ENCODE measurements around the gene RGS19.

RGS19 gene

DNA sequence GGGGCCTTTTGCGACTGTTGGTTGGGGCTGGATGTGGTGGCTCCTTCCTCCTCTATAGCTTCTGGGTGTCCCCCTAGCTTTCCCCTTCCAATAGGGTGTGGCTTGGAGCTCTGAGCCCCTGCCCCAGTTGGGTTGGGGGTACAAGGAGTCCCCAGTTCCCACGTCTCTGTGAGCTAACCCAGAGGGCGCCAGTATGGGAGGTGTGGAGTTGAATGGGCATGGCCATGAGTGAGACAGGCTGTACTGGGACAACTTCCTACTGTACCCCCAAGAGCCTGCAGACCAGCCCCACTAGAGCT, 42.2 kb downstream of the RGS19 start:
- DNase-seq (ENCODE audit: low read depth in 4 of 4, low spot score in 1 of 4): no peak

DNA sequence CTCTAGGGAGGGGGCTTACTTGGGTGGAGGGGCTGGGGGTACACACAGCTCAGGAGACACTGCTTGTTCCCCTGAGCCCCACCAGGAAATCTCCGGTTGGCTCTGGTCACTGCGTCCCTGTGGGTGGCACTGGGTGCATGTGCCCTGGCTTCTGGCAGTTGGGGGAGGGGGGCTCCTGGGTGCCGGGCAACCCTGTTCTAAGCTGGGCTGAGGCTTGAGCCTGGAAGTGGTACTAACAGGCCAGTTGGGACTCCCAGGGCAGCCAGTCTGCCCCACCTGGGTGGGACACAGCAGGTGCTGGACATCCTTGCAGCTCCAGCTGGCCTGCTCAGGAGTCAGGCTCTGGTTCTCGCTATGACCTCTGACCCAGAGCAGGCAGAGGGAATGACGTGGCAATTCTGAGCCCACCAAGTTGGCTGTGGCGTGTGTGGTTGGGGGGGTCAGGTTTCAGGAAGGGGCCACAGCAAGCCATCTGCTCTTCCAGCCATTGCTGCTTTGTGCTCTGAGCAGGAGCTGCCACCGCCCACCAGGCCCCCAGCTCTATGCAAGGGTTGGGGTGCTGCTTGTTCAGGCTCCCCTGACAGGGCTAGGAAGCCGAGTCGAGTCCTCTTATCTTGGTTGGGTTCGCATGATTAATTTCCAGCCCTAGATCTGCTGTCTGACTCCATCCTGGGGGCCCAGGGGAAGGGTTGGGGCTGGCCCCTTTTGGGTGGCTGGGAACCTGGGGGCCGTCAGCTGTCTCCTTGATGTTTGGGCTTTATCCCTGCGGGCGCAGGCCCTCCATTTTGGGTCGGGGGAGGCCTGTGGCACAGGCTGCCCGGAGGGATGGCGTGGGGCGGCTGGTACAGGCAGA, 42.7 kb downstream of the RGS19 start:
- DNase-seq (ENCODE audit: low read depth in 4 of 4, low spot score in 1 of 4): no peak

DNA sequence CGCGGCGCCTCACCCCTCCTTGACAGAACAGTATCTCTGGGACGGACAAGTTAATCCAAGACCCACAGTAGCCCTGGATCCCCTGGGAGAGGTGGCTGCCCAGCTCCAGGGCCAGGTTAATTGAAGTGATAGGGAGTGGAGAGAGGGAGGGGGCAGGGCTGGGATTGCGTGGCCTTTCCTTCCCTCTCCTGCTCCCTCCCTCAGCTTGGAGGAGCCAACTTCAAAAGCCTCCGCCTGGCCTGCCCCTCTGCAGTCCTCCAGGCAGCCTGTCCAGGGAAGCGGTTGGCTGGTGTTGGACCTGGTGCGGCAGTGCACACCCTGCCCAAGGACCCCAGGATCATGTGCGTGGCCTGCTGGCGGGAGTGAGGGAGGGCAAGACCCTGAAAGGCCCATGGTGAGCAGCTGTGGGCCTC, 43.4 kb downstream of the RGS19 start, which contains the start of gene C20orf204:
Gene C20orf204 (plus strand): TSS at position 250 of the 413 bp plus-strand sequence. CDS start 142 bp downstream, at position 392.
- DNase-seq (ENCODE audit: low read depth in 4 of 4, low spot score in 1 of 4): no peak

DNA sequence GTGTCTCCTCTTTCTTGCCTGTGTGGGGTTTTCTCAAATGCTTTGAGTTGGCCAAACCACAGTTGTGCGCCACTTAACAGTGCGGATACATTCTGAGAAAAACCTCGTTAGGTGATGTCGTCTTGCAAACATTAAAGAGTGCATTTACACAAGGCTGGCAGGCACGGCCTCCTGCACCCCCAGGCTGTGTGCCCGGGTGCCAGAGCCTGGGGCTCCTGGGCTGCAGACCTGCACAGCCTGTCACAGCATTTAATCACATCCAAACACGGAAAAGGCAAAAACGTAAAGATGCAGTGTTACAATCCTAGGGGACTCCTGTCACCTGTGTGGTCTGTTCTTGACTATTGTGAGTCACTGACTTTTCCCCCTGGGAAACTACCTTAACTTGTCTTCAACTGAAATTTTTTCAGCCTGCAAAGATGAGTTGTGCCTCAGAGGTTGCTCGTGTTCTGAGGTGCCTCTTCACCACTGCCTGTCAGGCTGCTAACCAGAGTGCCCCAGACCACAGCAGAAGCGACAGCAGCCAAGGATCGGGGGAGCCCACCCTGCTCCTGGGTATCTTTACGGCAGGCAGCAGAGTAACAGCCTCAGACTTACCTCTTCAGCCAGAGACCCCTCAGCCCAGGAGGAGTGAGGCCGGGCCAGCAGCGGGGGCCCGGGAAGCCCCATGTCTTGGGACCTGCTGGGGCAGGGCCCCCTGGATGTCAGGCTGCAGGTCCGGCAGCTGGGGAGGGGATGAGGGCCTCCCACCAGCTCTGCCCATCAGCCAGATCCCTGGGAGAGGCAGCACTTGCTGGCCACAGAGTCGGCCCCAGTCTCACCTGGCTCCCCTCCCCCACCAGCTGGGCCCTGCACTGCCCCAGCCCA, 44.0 kb downstream of the RGS19 start:
- DNase-seq (ENCODE audit: low read depth in 4 of 4, low spot score in 1 of 4): no peak

DNA sequence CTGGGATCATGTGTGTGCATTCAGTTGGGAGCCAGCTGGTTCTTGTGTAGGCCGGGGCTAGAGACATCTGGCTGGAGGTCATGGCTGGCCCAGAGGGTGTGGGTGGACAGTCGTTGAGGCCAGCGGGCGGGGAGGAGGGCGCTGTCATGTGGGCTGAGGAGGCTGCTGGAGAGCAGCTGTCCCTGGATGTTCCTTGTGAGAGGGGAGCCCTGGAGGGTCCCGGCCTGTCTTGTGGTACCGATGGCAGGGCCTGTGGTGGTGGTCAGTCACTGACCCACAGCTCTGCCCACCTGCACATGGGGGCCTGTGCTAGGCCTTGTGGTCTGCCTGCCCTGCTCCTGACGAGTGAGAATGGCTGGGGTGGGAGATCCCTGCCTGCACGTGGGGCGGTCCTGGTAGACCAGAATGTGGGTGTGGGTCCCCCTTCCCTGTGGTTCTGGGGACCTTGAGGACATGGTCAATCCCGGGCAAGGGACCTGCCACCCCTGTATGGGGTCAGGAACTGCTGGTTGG, 45.3 kb downstream of the RGS19 start:
- DNase-seq (ENCODE audit: low read depth in 4 of 4, low spot score in 1 of 4): no peak

DNA sequence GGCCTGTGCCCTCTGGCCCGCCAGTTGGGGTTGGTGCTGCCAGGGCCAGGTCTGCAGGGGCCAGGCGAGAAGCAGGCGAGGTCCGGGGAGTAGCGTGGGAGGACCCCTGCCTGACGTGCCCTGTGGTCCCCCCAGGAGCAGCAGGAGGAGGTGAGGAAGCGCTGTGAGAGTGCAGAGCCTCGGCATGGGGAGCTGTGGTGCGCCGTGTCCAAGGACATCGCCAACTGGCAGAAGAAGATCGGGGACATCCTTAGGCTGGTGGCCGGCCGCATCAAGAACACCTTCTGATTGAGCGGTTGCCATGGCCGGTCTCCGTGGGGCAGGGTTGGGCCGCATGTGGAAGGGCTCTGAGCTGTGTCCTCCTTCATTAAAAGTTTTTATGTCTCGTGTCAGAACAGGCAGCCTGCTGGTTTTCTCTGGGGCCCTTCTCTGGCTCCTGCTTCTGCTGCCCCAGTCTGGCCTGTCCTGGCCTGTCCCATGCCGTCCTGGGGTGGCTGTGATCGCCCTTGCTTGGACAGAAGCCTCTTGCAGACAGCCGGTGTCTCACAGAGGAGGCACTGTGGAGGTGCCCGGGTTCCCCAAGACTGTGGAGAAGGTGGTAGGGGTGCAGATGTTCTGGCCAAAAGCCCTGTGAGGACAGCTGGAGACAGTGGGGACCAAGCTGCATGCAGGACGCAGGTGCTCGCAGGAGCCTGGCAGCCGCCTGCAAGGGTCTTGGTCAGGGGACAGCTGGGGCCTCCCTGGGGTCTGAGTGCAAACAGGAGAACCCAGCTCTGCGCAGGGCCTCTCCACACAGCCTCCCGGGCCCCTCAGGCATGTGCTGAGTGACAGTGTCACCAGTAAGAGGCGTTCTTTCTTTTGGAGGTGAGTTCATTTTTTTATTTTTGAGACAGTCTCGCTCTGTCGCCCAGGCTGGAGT, 46.4 kb downstream of the RGS19 start:
- no peak for DNase-seq (ENCODE audit: low read depth in 4 of 4, low spot score in 1 of 4)

DNA sequence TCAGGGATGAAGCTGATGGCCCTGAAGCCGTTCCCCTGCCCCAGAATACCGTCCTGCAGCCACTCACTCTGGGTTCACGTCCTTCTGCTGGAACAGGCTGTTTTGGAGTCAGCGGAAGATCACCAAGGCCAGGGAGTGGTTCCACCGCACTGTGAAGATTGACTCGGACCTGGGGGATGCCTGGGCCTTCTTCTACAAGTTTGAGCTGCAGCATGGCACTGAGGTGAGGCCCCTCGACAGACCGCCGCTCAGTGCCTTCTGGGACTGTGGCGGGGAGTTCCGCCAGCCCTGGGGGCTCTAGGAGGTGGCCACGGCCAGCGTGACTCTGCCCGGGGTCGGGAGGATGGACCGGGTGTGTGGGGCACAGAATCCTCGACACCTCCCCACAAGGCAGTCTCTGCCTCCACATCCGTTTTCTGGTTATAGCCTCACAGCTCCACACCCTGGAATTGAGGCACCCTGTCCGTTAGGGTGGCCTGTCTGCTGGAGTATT, 47.5 kb downstream of the RGS19 start:
- no peak for DNase-seq (ENCODE audit: low read depth in 4 of 4, low spot score in 1 of 4)

DNA sequence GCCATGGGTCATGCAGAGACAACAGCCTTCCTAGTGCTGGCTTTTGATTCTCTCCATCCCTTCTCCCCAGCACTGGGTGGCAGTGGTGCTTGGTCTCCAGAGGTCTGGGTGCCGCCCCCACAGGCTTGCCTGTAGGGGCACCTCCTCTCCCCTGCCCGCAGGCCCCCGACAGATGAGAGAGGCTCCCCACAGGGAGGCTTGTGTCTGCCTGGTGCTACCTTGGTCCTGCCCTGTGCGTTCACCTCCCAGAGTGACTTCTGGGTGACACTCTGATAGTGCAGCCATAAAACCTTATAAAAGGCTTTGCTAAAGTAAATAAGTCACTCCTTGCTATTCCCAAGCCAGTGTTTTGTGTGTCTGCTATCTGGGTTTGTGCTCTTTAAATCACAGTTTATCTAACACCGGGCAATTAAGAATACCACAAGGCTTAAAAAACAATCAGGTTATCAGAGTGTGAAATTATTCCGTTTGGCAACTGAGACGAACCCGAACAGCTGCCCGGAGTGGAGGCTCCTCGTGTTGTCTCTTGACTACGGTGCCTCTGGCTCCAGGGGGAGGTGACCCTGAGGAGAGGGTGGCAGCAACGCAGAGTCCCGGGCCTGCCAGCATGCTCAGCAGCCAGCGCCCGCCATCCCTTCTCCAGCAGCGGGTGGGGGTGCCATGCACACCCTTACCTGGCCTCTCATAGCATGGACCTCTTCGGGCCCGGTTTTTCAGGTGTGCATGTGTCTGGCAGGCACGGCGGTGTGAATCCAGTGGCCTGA, 48.8 kb downstream of the RGS19 start:
- DNase-seq (ENCODE audit: low read depth in 4 of 4, low spot score in 1 of 4): no peak

DNA sequence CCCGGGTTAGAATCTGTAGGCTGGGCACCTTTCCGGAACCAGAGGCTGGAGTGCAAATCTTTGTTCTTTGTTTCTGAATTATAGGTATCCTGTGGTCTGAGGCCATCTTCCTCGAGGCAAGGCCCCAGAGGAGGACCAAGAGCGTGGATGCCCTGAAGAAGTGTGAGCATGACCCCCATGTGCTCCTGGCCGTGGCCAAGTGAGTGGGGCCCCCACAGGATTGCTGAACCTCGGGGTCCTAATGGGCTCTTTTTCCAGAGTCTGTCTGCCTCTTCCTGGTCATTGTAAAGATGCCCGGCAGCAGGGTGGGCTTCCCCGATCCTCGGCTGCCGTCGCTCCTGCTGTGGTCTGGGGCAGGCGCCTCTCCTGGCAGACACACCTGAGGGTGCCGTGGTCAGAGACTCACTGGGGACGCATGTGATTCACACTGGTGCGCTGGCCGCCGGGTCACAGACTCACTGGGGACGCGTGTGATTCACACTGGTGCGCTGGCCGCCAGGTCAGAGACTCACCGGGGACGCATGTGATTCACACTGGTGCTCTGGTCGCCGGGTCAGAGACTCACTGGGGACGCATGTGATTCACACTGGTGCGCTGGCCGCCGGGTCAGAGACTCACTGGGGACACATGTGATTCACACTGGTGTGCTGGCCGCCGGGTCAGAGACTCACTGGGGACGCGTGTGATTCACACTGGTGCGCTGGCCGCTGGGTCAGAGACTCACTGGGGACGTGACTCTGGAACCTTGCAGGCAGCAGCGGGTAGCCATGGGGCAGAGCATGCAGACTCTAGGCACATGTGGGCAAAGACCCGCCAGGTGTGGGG, 49.8 kb downstream of the RGS19 start:
- no peak for DNase-seq (ENCODE audit: low read depth in 4 of 4, low spot score in 1 of 4)

DNA sequence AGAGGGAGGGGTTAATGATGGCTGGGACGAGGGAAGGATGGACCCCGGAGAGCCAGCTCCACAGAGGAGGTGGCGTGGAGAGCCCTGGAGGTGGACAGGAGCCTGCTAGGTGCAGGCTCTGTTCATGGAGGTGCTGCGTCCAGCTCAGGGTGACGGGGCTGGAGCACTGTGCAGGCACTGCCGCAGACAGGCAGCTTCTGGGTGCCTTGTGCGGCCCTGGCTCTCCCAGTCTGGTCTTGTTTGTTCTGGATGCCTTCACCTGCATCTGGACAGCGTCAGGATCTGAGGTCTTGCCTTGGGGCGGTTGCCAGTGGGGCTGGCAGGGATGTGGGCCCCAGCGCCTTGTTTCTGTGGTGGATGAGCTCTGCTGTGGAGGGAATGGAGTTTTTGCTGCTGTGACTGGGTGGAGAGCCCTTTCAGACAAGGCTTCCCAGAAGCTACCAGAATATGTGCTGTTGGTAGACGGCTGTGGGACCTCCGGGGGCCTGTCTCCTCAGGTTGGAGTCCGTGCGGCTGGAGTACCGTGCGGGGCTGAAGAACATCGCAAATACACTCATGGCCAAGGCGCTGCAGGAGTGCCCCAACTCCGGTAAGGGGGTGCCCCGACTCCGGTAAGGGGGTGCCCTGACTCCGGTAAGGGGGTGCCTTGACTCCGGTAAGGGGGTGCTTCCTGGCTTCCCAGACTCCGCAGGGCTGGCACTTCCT, 51.2 kb downstream of the RGS19 start:
- no peak for DNase-seq (ENCODE audit: low read depth in 4 of 4, low spot score in 1 of 4)

DNA sequence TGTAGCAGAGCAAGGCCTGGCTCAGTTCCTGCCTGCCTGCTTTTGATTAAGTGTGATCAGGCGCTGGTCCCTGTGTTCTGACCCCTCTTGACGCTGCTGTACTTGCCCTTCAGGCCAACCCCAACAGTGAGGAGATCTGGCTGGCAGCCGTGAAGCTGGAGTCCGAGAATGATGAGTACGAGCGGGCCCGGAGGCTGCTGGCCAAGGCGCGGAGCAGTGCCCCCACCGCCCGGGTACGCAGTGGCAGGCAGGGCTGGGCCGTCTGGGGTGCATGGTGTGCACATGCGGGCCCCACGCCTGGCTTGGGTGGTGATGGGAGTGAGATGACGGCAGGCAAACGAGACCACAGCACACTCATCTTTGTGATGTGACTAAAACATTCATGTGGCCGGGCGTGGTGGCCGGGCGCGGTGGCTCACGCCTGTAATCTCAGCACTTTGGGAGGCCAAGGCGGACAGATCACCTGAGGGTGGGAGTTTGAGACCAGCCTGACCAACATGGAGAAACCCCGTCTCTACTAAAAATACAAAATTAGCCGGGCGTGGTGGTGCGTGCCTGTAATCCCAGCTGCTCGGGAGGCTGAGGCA, 53.4 kb downstream of the RGS19 start:
- no peak for DNase-seq (ENCODE audit: low read depth in 4 of 4, low spot score in 1 of 4)

DNA sequence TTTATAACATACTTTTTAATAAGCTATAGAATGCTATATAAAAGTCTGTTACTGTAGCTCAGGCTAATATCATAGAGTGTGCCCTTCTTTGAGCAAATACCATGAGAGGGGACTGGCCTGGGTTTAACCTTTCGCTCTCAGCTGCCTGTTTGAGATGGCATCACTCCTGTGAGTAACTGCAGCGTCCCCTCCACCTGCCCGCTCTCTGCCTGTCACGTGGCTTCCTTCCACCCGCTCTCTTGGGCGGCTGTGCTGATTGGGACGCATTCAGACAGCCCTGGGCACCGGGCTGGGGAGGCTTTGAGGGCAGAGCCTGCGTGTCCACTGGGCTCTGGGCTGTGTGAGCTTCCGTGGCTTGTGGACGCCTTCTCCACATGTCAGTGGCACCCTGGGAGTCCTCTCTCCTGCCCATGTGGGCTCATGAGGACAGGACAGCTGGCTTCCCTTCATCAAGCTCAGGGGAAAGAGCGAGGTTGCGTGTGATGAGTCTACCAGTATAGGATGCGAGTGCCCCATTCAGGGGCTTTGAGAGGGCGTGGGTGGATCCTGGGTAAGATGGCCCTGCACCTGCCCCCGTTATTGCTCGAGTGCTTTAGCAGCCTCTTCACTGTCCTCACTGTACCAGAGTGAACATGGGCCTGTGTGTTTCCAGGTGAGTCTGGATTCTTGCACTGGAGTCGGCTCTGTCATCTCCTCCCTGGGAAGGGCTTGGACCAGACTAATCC, 54.1 kb downstream of the RGS19 start:
- DNase-seq (ENCODE audit: low read depth in 4 of 4, low spot score in 1 of 4): no peak

DNA sequence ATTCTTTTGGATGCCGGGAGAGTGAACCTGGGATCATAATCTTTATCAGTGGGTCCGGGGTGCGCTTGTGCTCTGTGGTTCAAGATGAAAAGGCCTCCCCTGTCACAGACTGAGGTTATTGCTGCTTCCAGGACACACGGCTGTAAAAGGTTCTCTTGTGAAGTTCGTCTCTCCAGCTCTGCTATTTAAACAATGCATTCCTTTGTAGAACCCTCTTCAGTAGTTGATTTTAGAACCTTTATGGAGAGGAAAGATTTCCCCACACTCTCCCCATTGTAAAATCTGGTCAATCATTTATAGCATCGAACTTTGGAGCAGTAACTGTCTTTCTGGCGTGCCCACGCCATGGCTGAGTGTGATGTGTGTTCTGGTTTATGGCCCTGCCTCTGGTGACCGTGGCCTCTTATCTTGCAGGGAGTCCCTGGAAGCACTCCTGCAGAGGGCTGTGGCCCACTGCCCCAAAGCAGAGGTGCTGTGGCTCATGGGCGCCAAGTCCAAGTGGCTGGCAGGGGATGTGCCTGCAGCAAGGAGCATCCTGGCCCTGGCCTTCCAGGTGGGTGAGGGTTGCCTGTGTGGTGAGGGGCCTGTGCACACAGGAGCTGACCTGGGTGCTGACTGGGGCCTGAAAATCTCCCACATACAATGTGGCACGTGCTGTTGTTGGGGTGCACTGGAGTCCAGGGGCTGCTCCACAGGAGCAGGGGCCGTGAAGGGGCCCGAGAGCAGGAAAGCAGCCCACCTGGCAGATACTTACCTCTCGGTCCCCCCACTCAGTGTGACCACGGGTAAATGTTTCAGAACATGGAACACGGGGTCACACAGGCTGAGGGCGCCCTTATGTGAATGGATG, 55.0 kb downstream of the RGS19 start:
- DNase-seq (ENCODE audit: low read depth in 4 of 4, low spot score in 1 of 4): no peak

DNA sequence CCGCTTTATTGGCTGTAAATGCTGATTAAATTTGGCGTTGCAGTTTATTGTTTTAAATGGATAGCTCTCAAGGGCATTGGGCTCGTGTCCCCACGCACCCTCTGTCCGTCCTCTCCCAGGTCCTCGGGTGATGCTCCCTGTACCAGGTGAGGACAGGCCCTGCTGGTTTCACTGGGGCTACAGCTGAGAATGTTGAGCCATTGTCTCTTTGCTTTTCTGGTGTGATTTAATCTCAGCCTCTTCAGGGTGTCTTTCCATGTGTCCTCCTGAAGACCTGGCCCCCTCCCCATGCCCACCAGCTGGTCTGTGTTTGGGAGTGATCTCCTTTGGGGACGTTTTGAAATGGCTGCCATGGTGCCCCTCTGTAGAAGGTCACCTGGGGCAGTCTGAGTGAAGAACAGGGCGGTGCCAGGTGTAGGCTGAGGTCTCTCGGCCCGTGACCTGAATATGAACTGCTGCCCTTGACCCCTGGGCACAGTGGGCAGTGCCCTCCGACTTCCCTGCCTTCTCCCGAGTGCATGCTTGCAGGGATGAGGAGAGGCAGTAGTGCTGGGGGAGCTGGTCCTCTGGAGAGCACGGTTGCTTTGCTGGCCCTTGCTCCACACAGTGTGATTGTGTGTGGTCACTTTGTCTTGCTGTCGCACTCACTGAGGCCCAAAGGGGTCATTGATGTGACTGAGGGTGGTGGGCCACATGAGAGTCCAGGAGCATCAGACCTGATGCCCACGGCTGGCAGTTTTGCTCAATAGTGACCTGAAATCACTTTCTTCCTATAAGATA, 55.8 kb downstream of the RGS19 start:
- no peak for DNase-seq (ENCODE audit: low read depth in 4 of 4, low spot score in 1 of 4)

All from stimulated activated CD4-positive, alpha-beta T cell treated with anti-CD3 and anti-CD28 coated beads, Interleukin-1b, Interleukin-23, amount 100 ng/mL, for 24 hours (primary cell).